ENCODE measurements around the gene SGK2.

Gene SGK2

DNA sequence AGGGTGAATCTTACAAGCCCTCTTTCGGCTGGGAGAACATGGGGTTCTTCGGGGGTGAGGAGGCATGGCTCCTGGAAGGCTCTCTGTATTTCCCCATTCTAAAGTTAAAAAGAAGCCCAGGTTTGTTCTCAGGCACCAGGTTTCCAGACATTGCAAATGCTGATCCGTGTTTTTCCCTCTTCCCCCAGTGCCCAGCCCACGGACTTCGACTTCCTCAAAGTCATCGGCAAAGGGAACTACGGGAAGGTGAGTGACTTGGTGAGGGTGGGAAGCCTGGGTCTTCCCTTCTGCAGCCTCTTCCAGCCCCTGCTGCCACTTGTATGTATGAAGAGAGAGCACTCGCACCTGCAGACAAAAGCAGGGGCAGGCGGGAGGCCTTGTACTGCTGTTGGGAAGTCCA, 8.7 kb downstream of the SGK2 start:
- no peak for TF ChIP-seq CTCF (IDR thresholded peaks at IDR 0.05)

- TF ChIP-seq CTCF (IDR thresholded peaks at IDR 0.05): no peak
Observed at GRCh38 chr20:43568706-43569105, 9.9 kb downstream of the SGK2 start.

- no peak for TF ChIP-seq CTCF (IDR thresholded peaks at IDR 0.05)
Observed at GRCh38 chr20:43569282-43569681, 10.5 kb downstream of the SGK2 start.

DNA sequence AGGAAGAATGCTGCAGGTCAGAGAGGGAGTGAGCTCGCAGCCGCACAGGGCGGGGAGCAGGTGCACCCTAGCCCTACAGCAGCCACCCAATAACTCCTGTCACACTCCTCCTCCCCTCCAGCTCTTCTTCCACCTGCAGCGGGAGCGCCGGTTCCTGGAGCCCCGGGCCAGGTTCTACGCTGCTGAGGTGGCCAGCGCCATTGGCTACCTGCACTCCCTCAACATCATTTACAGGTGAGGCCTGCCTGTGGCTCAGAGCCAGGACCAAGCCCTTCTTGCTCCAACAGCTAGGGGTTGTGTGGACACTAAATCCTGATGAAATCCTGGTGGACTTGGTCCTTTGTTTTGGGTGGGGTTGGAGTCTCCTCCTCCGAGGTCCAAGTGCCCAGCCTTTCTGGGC, 11.7 kb downstream of the SGK2 start:
- TF ChIP-seq CTCF (IDR thresholded peaks at IDR 0.05): no peak

GRCh38 chr20:43571310-43571709, 12.5 kb downstream of the SGK2 start:
- no peak for TF ChIP-seq CTCF (IDR thresholded peaks at IDR 0.05)

- no peak for TF ChIP-seq CTCF (IDR thresholded peaks at IDR 0.05)
Observed at GRCh38 chr20:43571771-43572170, 12.9 kb downstream of the SGK2 start.

- no peak for TF ChIP-seq CTCF (IDR thresholded peaks at IDR 0.05)
Observed at GRCh38 chr20:43572891-43573290, 14.1 kb downstream of the SGK2 start.

GRCh38 chr20:43576108-43576507, 17.3 kb downstream of the SGK2 start:
- no peak for TF ChIP-seq CTCF (IDR thresholded peaks at IDR 0.05)

Measured in LNCAP (cell line).